HG02623 (cell line): ENCODE measurements around the gene COL4A6.

Source experiments
- ATAC-seq: cut with Tn5 transposase; IDR thresholded peaks from one replicate; pipeline ENCODE4 v1.9.1; 2021; ENCODE audit warnings: moderate library complexity; ENCODE audit not compliant: unreplicated experiment

Gene COL4A6

GRCh38 chrX:108275732-108276131 lies 162.5 kb downstream of the COL4A6 start:
- no peak for ATAC-seq

- ATAC-seq, result no peak
These were observed 166.8 kb downstream of the COL4A6 start for GRCh38 chrX:108271397-108271787.

GRCh38 chrX:108270739-108271396 lies 167.4 kb downstream of the COL4A6 start:
- ATAC-seq, result no peak

- no peak for ATAC-seq
These were observed 167.9 kb downstream of the COL4A6 start for GRCh38 chrX:108270280-108270679.

GRCh38 chrX:108268434-108269080 lies 169.7 kb downstream of the COL4A6 start:
- ATAC-seq, result no peak

- ATAC-seq, result no peak
These were observed 170.7 kb downstream of the COL4A6 start for GRCh38 chrX:108267557-108267956.

- no peak for ATAC-seq
These were observed 173.8 kb downstream of the COL4A6 start for GRCh38 chrX:108264376-108264775.

- no peak for ATAC-seq
These were observed 176.5 kb downstream of the COL4A6 start for GRCh38 chrX:108261549-108262203.

- no peak for ATAC-seq
These were observed 180.7 kb downstream of the COL4A6 start for GRCh38 chrX:108257556-108257955.

- no peak for ATAC-seq
These were observed 183.6 kb downstream of the COL4A6 start for GRCh38 chrX:108254636-108255035.

- no peak for ATAC-seq
These were observed 187.3 kb downstream of the COL4A6 start for GRCh38 chrX:108250654-108251579.

GRCh38 chrX:108246304-108246954 lies 191.8 kb downstream of the COL4A6 start:
- no peak for ATAC-seq

GRCh38 chrX:108245462-108245861 lies 192.8 kb downstream of the COL4A6 start:
- no peak for ATAC-seq

- ATAC-seq, result no peak
These were observed 202.2 kb downstream of the COL4A6 start for GRCh38 chrX:108235986-108236385.

GRCh38 chrX:108230574-108230973 lies 207.6 kb downstream of the COL4A6 start:
- ATAC-seq, result no peak

- ATAC-seq, result peak; percentile 58
These were observed 213.2 kb downstream of the COL4A6 start for GRCh38 chrX:108224727-108225621.

- no peak for ATAC-seq
These were observed 214.0 kb downstream of the COL4A6 start for GRCh38 chrX:108224218-108224617.

- no peak for ATAC-seq
These were observed 214.6 kb downstream of the COL4A6 start for GRCh38 chrX:108223585-108223984.

GRCh38 chrX:108221301-108221864 lies 216.8 kb downstream of the COL4A6 start:
- no peak for ATAC-seq
